Measurements from ENCODE around the gene BNIP5. TPM values are rescaled to one million over a fixed set of nuclear protein-coding genes. Genes with fewer than 3 reads are reported as not detected.

Gene BNIP5
- total RNA-seq, 1 donor: not detected

DNA sequence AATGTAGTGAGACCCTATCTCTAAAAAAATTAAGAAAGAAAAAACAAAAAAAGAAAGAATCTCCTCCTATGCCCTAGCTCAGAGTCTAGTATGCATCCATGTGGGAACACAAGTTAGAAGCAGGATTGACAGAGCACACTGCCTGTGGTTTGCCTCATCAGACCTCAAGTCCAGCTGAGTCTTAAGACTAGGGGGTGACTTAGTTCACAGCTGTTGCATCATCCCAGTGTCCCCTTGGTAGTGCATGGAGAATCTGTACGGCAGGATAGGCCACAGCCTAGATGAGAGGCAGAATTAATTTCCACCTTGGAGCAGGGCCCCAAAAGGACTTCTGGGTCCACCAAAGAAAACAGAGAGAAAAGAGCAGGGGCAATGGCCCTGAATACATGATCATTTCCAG, 53.1 kb downstream of the BNIP5 start:
- no peak overlapping the region for H3K4me3 ChIP-seq (ENCODE audit: low read depth, low read length)
- TF ChIP-seq CTCF (IDR thresholded peaks at IDR 0.05; ENCODE audit: insufficient read depth, low read depth, low read length): no peak
- DNase-seq (ENCODE audit: low read depth): no peak

GRCh38 chr6:36280983-36281382, 55.7 kb downstream of the BNIP5 start:
- TF ChIP-seq CTCF (IDR thresholded peaks at IDR 0.05; ENCODE audit: insufficient read depth, low read depth, low read length): no peak
- no peak for DNase-seq (ENCODE audit: low read depth)
- H3K4me3 ChIP-seq (ENCODE audit: low read depth, low read length): no peak overlapping the region

DNA sequence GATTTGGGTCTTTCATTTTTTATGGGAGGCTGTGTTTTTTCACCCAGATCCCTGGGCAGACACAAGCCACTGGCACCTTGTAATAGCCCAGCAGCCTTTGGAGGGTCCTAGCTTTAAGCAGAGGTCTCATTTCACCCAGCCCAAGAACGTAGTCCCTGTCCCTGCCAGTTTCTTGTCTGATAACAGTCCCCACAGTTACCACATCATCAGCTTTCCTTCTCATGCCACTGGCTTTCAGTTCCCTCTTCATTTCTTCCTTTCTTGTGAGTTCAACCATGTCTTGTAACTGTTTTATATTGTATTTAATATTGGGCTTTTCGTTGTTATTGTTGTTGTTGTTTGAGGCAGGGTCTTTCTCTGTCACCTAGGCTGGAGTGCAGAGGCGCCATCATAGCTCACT, 56.2 kb downstream of the BNIP5 start:
- no peak for TF ChIP-seq CTCF (IDR thresholded peaks at IDR 0.05; ENCODE audit: insufficient read depth, low read depth, low read length)
- DNase-seq (ENCODE audit: low read depth): no peak

GRCh38 chr6:36277946-36278470, 58.7 kb downstream of the BNIP5 start:
- DNase-seq (ENCODE audit: low read depth): peak; percentile 68
- no peak for TF ChIP-seq CTCF (IDR thresholded peaks at IDR 0.05; ENCODE audit: insufficient read depth, low read depth, low read length)

More for the DNA sequence above, 56.2 kb downstream of the BNIP5 start:
- H3K4me3 ChIP-seq (ENCODE audit: low read depth, low read length): no peak overlapping the region

DNA sequence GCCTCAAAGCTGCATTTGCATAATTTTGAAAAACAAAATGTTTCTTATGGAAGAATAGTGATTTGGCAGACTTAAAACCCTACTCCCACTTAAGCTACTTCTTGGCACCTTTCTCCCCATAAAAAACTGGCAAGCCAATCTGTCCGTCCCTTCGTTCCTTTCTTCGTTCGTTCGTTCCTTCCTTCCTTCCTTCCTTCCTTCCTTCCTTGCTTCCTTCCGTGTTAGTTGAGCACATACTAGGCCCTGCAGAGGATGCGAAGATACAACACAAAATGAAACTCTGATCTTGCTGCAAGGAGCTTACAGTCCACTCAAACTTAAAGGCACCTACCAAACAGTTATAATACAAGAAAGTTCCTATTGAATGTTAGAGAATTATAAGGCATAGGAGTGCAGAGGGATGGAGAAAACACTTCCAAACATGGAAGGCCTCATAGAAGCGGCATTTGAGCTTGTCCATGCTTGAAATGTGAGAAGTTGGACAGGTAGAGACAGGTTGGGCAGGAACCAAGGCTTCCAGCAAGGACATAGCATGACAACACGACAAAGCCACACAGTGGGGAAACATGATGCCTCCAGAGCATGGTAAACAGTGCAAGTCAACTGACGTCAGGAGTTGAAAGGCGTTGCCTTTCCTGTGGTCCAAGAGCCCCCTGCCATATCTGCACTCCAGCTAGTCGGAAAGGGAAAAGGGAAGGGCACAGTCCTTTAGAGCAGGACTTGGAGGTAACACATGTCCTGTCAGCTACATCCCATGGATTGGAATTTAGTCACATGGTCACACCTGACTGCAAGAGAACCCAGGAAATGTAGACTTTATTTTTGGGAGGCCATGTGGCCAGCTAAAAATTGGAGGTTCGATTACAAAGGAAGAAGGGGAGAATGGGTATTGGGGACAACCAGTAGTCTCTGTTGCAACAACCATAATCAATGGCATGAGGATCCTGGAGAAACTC, 59.8 kb downstream of the BNIP5 start:
- H3K4me3 ChIP-seq (ENCODE audit: low read depth, low read length): no peak overlapping the region
- DNase-seq (ENCODE audit: low read depth): no peak
- TF ChIP-seq CTCF (IDR thresholded peaks at IDR 0.05; ENCODE audit: insufficient read depth, low read depth, low read length): no peak

More at GRCh38 chr6:36277946-36278470, 58.7 kb downstream of the BNIP5 start:
- no peak overlapping the region for H3K4me3 ChIP-seq (ENCODE audit: low read depth, low read length)

- TF ChIP-seq CTCF (IDR thresholded peaks at IDR 0.05; ENCODE audit: insufficient read depth, low read depth, low read length): no peak
- DNase-seq (ENCODE audit: low read depth): no peak
- no peak overlapping the region for H3K4me3 ChIP-seq (ENCODE audit: low read depth, low read length)
These were observed 62.7 kb downstream of the BNIP5 start for GRCh38 chr6:36273802-36274514.
